Stimulated activated CD4-positive, alpha-beta T cell treated with anti-CD3 and anti-CD28 coated beads, Interleukin-4, amount 100 ng/mL, for 24 hours (primary cell): ENCODE data around the gene RNF5.

Experiments
- DNase-seq: peaks from one replicate; pipeline ENCODE4 v3.0.0-alpha.2; 2020

Gene RNF5

DNA sequence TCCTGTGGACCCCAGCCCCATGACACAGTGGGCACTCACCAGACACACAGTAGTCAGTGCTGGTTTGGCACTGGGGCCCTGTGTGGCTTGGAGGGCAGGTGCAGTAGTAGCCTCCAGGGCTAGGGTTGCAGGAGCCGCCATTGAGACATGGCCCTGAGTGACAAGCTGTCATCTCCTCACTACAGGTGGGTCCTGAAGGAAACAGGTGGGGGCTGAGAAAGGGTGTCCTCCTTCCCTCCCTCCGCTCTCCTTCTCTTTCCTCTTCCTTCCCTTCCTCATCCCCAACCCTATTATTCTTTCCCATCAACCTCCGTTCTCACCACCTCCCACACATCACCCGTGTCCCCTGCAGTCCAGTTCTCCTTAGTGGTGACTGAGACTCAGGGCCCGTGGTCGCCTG, 35.4 kb downstream of the RNF5 start:
- no peak for DNase-seq

DNA sequence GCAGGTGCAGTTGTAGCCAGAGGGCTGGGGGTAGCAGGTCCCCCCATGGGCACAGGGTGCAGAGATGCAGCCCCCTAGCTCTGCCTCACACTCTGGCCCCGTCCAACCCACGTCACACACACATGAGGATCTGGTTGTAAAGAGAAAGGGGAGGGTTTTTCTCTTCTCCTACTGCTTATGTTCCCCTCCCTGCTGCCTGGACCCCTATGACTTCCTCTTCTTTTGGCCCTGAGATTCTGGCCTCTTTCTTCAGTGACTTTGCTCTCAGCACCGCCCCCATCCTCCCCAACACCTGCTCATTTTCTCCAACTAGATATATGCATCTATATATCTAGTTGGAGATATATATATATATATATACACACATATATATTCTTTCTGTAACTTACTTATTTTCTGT, 35.9 kb downstream of the RNF5 start:
- no peak for DNase-seq

DNA sequence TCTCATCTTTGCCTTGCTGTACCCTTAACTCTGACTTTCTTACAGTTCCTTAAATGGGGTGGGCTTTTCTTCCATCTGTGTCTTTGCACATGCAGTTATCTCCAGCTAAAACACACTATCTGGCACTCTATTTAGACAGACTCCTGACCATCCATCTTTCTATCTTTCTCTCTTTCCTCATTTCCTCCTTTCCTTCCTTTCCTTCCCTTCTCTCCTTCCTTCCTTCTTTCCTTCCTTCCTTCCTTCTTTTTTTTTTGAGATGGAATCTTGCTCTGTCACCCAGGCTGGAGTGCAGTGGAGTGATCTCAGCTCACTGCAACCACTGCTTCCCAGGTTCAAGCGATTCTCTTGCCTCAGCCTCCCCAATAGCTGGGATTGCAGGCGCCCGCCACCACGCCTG, 37.4 kb downstream of the RNF5 start:
- DNase-seq, result no peak

DNA sequence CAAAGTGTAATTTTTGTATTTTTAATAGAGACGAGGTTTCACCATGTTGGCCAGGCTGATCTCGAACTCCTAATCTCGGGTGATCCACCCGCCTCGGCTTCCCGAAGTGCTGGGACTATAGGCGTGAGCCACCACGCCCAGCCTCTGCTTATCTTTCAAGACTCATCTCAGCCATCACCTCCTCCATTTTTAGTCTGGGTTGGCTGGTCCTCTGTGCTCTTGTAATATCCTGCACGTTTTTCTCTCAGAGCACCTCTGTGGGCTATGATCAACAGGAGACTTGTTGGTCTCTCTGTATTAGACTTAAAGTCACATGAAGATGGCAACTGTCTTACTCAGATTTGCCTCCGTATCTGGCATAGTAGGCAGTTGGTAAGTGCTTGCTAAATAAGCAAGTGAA, 38.1 kb downstream of the RNF5 start:
- no peak for DNase-seq

DNA sequence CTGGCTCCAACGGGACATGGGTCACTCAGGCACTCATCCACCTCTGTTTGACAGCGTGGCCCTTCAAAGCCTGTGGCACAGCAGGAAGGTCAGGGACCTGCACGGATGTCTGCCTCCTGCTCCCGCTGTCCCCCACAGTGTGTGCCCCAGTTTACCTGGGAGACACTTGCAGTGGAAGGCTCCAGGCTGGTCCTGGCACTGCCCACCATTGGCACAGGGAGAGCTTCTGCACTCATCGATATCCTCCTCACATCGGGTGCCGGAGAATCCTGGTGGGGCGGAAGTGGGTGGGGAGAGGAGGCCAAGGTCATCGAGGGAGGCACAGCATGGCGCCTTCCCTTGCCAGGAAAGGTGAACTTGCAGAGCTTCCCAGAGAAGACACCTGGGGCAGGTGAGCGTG, 38.8 kb downstream of the RNF5 start:
- no peak for DNase-seq

DNA sequence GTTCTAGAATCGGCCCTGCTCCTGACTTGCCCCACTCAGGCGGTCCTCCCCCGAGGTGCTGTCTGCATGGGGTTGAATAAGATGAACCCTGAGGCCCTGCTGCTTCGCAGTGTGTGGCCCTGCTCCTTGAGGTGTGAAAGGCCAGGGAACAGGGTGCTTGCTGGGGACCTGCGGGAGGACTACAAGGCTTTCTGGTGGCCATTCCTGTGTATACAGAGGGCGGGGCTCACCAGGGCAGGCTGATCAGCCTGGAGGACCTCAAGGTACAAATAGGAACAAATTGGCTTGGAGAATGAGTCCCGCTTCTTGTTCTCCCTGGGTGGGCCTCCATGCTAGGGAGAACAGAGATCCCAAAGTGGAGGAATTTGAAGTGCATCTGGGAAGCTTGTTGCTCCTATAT, 40.0 kb downstream of the RNF5 start:
- no peak for DNase-seq

DNA sequence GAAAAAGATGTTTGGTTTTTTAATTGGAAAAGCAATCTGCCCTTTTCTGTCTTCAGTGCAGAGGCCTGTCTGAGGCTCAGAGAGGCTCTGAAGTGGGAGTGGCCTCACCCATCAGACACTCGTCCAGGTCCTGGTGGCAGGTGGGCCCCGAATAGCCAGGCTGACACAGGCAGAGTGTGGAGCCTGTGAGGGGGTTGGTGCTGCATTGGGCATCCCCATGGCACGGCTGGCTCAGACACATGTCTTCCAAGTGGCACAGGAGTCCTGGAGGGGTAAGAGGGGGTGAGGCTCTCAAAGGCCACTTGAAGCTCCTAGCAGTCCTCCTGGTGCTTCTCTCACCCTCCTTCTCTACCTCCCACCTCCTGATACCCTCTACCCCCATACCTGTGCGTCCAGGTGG, 41.8 kb downstream of the RNF5 start:
- no peak for DNase-seq

DNA sequence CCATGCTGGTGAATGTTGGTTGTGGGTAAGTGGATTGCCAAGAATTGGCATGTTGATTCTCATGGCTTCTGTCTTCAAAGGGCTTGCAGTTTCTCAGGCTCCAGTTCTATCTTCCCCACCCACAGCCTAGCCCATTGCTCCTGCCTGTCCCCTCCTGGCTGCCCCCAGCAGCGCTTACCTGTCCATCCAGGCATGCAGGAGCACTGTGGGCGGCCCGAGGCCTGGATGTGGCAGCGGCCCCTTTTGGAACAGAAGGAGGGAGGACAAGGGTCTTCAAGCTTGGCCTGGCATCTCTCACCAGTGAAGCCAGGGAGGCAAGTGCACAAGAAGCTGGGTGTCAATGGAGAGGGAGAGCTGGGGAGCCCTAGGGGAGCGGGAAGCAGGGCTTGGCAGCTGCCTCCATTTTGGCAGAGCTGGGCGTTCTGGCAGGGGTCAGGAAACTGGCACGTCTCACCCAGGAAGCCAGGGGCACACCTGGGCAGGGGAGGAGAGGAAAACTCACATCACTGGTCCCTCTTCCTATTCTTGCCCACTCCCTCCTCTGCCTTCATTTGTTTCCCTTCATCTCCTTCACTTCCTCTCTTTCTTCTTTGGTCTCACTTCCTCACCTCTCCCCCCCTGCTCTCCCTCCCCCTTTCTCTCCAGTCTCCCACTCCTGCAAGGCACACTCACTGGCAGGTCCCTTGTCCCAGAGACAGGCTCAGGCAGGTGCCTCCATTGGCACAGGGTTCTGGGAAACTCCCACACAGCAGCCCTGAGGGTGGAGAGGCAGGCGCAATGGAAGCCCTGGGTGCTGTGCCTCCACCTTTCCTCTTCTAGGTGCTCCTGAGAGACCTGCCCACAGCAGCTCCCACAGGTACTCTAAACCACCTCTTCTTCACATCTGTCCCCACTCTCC, 44.4 kb downstream of the RNF5 start:
- no peak for DNase-seq

DNA sequence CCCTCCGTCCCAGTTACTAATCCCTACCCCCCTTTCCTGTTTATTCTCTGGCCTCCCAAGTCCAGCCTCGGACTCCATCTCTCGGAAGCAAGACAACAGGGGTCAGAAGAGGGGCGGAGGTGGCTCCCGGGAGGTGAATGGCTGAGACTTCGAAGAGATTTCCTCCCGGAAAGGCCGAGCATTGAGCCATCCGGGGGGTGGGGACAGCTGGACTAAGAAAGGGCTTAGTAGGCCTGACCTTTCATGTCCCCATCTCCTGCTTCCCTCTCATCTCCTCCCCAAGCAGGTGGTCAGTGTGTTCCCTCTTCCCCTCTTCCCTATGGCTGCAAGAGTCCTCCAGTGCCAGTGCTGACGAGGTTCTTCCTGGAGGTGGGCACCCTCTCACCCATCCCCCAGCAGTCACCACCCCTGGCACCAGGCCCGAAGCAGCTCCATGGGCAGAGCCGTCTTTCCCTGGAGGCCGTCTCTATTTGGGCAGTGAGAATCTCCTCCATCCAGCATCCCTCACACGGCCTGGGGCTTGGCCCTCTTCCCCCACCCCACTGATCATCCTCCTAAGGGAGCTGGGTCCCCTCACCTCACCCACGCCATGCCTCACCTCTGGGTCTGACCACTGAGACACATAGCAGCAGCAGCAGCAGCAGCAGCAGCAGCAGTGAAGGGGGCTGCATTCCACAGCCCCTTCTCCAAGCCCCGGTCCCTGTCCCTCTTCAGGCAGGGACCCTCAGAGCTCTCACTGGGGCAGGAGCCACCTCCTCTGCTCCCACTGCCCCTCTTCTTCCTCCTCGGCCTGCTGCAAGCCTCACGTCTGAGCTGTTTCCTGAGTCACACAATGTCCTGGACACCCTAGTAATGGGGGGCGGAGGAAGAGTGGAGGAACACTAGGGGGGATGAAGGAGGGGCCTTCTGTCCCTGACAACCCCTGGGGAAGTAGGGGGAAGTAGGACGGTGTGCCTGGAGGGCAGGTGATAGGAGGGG, 45.3 kb downstream of the RNF5 start, which contains the start of gene NOTCH4:
TSS of gene NOTCH4 (minus strand) at position 810 of the 978 bp plus-strand sequence. CDS start at position 671, 139 bp downstream.
- DNase-seq, result no peak

DNA sequence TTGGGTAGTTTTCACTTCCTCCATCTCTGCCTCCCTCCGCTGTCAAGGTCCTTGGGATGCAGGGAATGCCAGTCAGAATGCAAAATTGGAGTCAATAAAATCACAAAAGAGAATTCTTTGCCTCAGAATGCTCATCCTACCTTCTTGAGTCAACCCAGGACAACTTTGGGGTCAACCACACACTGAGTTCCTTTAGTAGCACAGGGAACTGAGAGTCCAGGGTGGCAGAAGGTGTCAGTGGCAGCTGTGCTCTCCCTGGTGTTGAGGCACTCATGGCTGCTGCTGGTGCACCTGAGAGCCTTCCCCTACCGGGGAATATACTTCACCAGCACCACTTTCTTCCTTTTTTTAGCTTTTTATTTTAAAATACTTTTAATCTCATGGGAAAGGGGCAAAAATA, 46.5 kb downstream of the RNF5 start:
- DNase-seq, result no peak

DNA sequence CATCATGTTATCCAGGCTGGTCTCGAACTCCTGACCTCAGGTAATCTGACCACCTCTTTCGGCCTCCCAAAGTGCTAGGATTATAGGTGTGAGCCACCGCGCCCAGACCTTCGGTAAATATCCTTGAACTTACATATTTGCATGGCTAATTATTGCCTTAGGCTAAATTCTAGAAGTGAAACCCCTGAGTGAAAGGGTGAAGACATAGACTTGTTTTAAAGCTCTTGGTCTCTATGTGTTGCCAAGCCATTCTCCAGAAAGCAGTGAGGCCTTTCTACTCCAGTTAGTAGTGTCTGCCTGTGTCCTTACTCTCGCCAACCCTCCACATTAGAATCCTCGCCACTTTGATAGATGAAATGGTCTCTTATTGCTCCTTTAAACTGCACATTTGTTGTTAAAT, 48.2 kb downstream of the RNF5 start:
- DNase-seq, result no peak
